HepG2 (cell line): ENCODE data around the gene RASSF4. TPM values are rescaled to one million over a fixed set of nuclear protein-coding genes. Genes with fewer than 3 reads are reported as not detected.
A peak's percentile ranks its signal among the peaks of the same experiment; 100 is the strongest.

Experiments used
- ATF1 ChIP-seq: IDR thresholded peaks from 2 replicates; pipeline ENCODE4 v1.6.1; 2016; ENCODE audit warnings: mild to moderate bottlenecking, control low read depth
- ETV5 ChIP-seq: IDR thresholded peaks from 2 replicates; pipeline ENCODE4 v1.6.1; 2018; ENCODE audit warnings: missing biosample characterization, missing genetic modification reagents, inconsistent platforms, borderline replicate concordance
- HNRNPL ChIP-seq: fragments of 200-400 bp; formaldehyde crosslinking; IDR thresholded peaks from 2 replicates; pipeline ENCODE4 v1.6.1; 2017; ENCODE audit warnings: mild to moderate bottlenecking, low read depth, low read length
- HNRNPUL1 ChIP-seq: fragments of 200-400 bp; formaldehyde crosslinking; IDR thresholded peaks from 2 replicates; pipeline ENCODE4 v1.6.1; 2017; ENCODE audit warnings: low read depth, mild to moderate bottlenecking, low read length, moderate library complexity
- IRF2 ChIP-seq: IDR thresholded peaks from 2 replicates; pipeline ENCODE4 v1.6.1; 2018; ENCODE audit warnings: missing genetic modification reagents, missing compliant biosample characterization
- IRX3 ChIP-seq: sonication (generic); formaldehyde crosslinking; IDR thresholded peaks from 2 replicates; pipeline ENCODE4 v1.8.1; 2023; ENCODE audit warnings: mild to moderate bottlenecking, low read depth, missing genetic modification reagents, borderline replicate concordance
- KDM3A ChIP-seq: IDR thresholded peaks from 2 replicates; pipeline ENCODE4 v1.6.1; 2018; ENCODE audit warnings: low read depth, missing compliant biosample characterization
- MAFG ChIP-seq: sonication (generic); formaldehyde crosslinking; IDR thresholded peaks from 2 replicates; pipeline ENCODE4 v1.5.1; 2020; ENCODE audit warnings: mild to moderate bottlenecking, missing genetic modification reagents
- MED1 ChIP-seq: sonication (generic); formaldehyde crosslinking; IDR thresholded peaks from 2 replicates; pipeline ENCODE4 v1.4.0; 2020; ENCODE audit warnings: missing genetic modification reagents
- MTF2 ChIP-seq: sonication (generic); formaldehyde crosslinking; IDR thresholded peaks from 2 replicates; pipeline ENCODE4 v1.5.0; 2020; ENCODE audit warnings: missing genetic modification reagents, borderline replicate concordance
- RARA ChIP-seq: IDR thresholded peaks from 2 replicates; pipeline ENCODE4 v1.6.1; 2016; ENCODE audit warnings: missing genetic modification reagents, missing compliant biosample characterization
- STAG1 ChIP-seq: sonication (generic); formaldehyde crosslinking; IDR thresholded peaks from 2 replicates; pipeline ENCODE4 v1.4.0; 2020; ENCODE audit warnings: missing genetic modification reagents
- XRCC5 ChIP-seq: fragments of 200-400 bp; formaldehyde crosslinking; optimal IDR thresholded peaks from 2 replicates; pipeline ENCODE3; 2017; ENCODE audit warnings: mild to moderate bottlenecking, low read length
- ZBTB20 ChIP-seq: sonication (generic); formaldehyde crosslinking; IDR thresholded peaks from 2 replicates; pipeline ENCODE4 v1.8.1; 2023; ENCODE audit warnings: missing genetic modification reagents, low read depth, mild to moderate bottlenecking, borderline replicate concordance
- ZFP36L1 ChIP-seq: sonication (generic); formaldehyde crosslinking; IDR thresholded peaks from 2 replicates; pipeline ENCODE4 v1.8.0; 2022; ENCODE audit warnings: mild to moderate bottlenecking, missing genetic modification reagents, moderate library complexity
- ZKSCAN5 ChIP-seq: sonication (generic); formaldehyde crosslinking; IDR thresholded peaks from 2 replicates; pipeline ENCODE4 v1.5.1; 2020; ENCODE audit warnings: mild to moderate bottlenecking, missing genetic modification reagents
- ZMAT3 ChIP-seq: sonication (generic); formaldehyde crosslinking; conservative IDR thresholded peaks from 2 replicates; pipeline ENCODE4 v1.7.0; 2021; ENCODE audit warnings: missing genetic modification reagents
- ZNF12 ChIP-seq: sonication (generic); formaldehyde crosslinking; IDR thresholded peaks from 2 replicates; pipeline ENCODE4 v1.5.0; 2020; ENCODE audit warnings: missing genetic modification reagents
- ZNF574 ChIP-seq: sonication (generic); formaldehyde crosslinking; IDR thresholded peaks from 2 replicates; pipeline ENCODE4 v1.4.0; 2020; ENCODE audit warnings: missing genetic modification reagents
- ZNF746 ChIP-seq: sonication (generic); formaldehyde crosslinking; IDR thresholded peaks from 2 replicates; pipeline ENCODE4 v1.8.0; 2022; ENCODE audit warnings: mild to moderate bottlenecking, missing genetic modification reagents
- ZSCAN20 ChIP-seq: sonication (generic); formaldehyde crosslinking; IDR thresholded peaks from 2 replicates; pipeline ENCODE4 v1.4.0; 2020; ENCODE audit warnings: missing genetic modification reagents, mild to moderate bottlenecking, borderline replicate concordance
- polyA plus RNA-seq, 8 experiments: library from polyadenylated mRNA; depleted of rRNA in 3 of 8; stranded (reverse) in 7 of 8; unstranded in 1 of 8; fragments of >200 nt; fragmentation: Illumina TruSeq in 4 of 8; extraction: Trizol in 4 of 8; gene quantifications; 2 replicates each; pipeline versions ENCODE4 v1.2.1 to v1.2.3, GENCODE V29; 2011 to 2016; ENCODE audit warnings: low read depth in 4 of 8, missing spikeins in 1 of 8, mixed read lengths in 1 of 8; ENCODE audit not compliant: insufficient read depth in 1 of 8
- total RNA-seq, 5 experiments: library from RNA; depleted of rRNA; stranded (reverse); fragments of >200 nt; fragmentation: Illumina TruSeq; extraction: Trizol; gene quantifications; 2 replicates each; pipeline ENCODE4 v1.2.3, GENCODE V29; 2016; ENCODE audit warnings: low read depth in 1 of 5
- TF ChIP-seq, protein P1 (sequence below): sonication (generic); formaldehyde crosslinking; IDR thresholded peaks from 2 replicates; pipeline ENCODE4 v1.5.1; 2020; ENCODE audit warnings: mild to moderate bottlenecking, missing genetic modification reagents, moderate library complexity
- TF ChIP-seq, protein P2 (sequence below): sonication (generic); formaldehyde crosslinking; conservative IDR thresholded peaks from 2 replicates; pipeline ENCODE4 v1.4.0; 2020; ENCODE audit warnings: missing genetic modification reagents

The RASSF4 gene
- total and polyA plus RNA-seq, 2 of the 13 experiments (the other 11 are each of a cell fraction or from before 2014, with no cell fraction given) = 34.0 to 51.7 TPM

DNA sequence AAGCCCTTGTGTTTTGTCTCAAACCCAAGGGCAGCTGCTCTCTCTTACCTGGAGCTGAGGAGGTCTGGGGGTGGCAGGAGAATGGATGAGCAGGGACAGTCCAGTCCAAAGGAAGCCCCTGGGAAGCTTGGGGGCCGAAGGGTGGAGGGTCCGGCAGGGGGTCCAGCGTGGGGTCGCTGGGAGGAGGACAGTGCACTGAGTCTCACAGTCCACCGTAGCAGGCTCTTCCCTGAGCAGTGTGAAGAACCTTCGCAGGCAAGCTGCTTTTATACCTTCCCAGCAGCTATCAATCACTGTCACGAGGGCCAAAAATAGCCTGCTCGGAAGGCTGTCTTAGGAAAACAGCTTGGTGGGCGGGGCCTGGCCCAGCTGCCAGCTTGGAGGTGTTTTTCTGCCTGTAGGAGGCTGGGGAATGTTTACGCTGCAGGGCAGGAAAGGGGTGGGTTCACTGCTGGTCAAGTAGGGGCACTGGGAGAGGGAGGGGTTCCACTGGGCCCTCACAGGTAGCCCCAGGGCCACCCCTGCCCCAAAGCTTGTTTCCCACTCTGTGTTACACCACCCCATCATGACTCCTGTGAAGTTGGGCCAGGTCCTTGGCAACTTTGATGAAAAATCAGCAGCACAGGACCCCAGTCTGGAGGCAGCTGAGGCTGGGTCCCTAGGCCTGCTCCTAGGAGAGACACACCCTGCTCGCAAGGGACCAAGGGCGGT, 19.1 kb downstream of the RASSF4 start, which contains the start of gene DEPP1 (continued):
- peak; percentile 75; the same call in 1 of the 2 replicates for TF ChIP-seq HNRNPL
- no peak for TF ChIP-seq ZNF12 (CRISPR knock-in tag)
- TF ChIP-seq ETV5 = peak; percentile 58; the same call in 1 of the 2 replicates
- TF ChIP-seq HNRNPUL1 = no peak
- TF ChIP-seq ZNF574 (CRISPR knock-in tag) = peak; percentile 82
- TF ChIP-seq, protein P1, sequence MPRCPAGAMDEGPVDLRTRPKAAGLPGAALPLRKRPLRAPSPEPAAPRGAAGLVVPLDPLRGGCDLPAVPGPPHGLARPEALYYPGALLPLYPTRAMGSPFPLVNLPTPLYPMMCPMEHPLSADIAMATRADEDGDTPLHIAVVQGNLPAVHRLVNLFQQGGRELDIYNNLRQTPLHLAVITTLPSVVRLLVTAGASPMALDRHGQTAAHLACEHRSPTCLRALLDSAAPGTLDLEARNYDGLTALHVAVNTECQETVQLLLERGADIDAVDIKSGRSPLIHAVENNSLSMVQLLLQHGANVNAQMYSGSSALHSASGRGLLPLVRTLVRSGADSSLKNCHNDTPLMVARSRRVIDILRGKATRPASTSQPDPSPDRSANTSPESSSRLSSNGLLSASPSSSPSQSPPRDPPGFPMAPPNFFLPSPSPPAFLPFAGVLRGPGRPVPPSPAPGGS = peak; percentile 91; the same call in 1 of the 2 replicates
- no peak for TF ChIP-seq MTF2 (CRISPR knock-in tag)
- no peak for TF ChIP-seq ZSCAN20
- TF ChIP-seq ZKSCAN5 (CRISPR knock-in tag) = no peak
- peak; percentile 63 for TF ChIP-seq XRCC5
- peak; percentile 75 for TF ChIP-seq ZMAT3 (CRISPR knock-in tag)
- TF ChIP-seq ZBTB20 = 0 out of 2 replicates have a peak, but pooled peaks have one; percentile 78
- TF ChIP-seq ZNF746 (CRISPR knock-in tag) = peak; percentile 86
- peak; percentile 91 for TF ChIP-seq KDM3A (CRISPR knock-in tag)
- TF ChIP-seq ZFP36L1 (CRISPR knock-in tag) = peak; percentile 90; the same call in 1 of the 2 replicates
- TF ChIP-seq, protein P2, sequence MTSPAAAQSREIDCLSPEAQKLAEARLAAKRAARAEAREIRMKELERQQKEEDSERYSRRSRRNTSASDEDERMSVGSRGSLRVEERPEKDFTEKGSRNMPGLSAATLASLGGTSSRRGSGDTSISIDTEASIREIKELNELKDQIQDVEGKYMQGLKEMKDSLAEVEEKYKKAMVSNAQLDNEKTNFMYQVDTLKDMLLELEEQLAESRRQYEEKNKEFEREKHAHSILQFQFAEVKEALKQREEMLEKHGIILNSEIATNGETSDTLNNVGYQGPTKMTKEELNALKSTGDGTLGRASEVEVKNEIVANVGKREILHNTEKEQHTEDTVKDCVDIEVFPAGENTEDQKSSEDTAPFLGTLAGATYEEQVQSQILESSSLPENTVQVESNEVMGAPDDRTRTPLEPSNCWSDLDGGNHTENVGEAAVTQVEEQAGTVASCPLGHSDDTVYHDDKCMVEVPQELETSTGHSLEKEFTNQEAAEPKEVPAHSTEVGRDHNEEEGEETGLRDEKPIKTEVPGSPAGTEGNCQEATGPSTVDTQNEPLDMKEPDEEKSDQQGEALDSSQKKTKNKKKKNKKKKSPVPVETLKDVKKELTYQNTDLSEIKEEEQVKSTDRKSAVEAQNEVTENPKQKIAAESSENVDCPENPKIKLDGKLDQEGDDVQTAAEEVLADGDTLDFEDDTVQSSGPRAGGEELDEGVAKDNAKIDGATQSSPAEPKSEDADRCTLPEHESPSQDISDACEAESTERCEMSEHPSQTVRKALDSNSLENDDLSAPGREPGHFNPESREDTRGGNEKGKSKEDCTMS (CRISPR knock-in tag) = peak; percentile 93; the same call in 1 of the 2 replicates
- TF ChIP-seq STAG1 (CRISPR knock-in tag) = peak; percentile 12; the same call in 1 of the 2 replicates
- peak; percentile 97 for TF ChIP-seq RARA (CRISPR knock-in tag)
- TF ChIP-seq IRX3 (CRISPR knock-in tag) = no peak
- no peak for TF ChIP-seq MAFG (CRISPR knock-in tag)
- TF ChIP-seq MED1 = peak; percentile 99
- no peak for TF ChIP-seq ATF1 (CRISPR knock-in tag)
- peak; percentile 95 for TF ChIP-seq IRF2 (CRISPR knock-in tag)
